HG03442 (cell line): ENCODE data around the gene MAP1B.

Experiments used
- ATAC-seq: cut with Tn5 transposase; IDR thresholded peaks from one replicate; pipeline ENCODE4 v1.9.1; 2021; ENCODE audit warnings: mild to moderate bottlenecking, moderate library complexity; ENCODE audit not compliant: unreplicated experiment

The MAP1B gene

DNA sequence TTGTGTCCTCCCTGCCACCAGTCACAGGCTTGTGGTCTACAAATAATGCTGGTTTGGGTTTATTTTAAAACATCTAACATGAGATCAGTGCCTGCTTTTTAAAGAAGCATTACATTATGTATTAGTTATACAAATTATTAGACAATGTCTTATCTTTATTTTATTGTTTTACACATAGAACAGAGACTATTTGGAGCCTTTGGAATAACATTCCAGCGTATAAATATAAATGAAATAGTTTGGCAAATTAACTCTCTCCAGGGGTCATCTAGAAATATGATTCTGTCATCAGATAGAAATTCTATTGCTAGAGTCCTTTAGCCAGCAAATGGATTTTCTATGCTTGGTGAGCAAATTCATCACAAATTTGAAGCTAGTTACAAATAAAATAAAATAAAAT, 22.4 kb downstream of the MAP1B start:
- ATAC-seq: no peak

- ATAC-seq: no peak
These were observed 23.1 kb downstream of the MAP1B start for GRCh38 chr5:72130351-72130761.

DNA sequence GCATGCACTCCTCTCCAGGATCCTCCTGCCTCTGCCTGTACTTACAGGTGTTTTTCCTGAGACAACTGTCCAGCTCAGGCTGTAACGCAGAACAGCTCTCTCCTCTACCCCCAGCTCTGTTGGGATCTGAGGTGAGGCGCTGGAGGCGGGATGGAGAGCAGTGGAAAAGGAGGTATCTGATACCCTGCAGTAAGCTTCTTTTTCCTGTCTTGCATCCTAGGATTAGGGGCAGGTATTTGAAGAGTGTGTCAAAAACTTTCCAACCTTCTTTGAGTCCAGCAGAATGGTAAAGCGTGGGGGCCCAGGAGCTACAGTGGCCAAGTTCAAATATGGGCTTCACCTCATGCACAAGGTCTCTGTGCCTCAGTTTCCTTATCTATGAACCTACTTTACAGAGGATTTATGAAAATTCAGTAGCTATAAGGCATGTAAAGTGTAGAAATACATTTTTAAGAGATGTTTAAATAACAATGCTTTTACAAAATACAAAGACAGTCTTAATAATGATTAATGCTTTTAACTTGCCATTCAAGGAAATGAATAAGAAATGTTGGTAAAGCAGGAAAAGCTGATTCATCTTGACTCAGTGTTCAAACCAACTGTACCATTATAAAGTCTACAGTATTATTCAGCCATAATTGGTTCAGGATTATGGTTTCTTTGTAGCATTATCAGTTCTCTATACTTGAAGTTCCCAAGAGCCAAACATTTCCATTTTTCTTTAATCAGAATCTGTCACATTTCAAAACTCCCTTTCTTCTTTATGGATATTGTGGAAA, 26.1 kb downstream of the MAP1B start:
- ATAC-seq: no peak

DNA sequence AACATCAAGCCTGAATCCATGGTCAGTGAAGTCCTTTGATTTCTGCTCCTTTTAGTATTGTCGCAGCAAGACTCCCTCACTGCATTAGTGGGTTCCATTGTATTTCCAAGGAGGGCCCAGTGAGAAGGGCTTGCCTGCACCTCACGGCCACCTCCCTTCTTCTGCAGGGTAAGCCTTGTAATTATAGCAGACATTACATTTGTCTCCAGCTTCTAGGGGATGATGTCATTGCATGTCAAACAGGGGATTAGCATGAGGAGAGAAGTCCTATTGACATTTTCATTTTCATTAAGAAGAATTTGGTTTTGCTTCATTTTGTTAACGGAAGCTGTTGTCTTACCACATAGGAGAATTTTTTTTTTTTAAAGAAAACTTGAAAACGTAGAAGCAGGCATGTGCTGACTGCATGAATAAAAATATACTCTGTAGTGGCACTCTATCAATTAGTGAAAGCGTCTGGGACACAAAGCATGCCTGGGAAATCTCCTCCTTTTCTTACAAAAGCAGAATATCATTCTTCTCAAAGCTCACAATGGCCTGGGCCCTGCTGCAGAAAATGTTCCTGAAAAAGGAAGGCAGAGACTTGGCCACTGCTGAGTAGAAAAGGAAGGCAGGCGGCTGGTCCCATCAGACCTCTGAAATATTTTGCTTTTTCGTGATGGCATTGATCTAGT, 27.1 kb downstream of the MAP1B start:
- ATAC-seq: no peak

DNA sequence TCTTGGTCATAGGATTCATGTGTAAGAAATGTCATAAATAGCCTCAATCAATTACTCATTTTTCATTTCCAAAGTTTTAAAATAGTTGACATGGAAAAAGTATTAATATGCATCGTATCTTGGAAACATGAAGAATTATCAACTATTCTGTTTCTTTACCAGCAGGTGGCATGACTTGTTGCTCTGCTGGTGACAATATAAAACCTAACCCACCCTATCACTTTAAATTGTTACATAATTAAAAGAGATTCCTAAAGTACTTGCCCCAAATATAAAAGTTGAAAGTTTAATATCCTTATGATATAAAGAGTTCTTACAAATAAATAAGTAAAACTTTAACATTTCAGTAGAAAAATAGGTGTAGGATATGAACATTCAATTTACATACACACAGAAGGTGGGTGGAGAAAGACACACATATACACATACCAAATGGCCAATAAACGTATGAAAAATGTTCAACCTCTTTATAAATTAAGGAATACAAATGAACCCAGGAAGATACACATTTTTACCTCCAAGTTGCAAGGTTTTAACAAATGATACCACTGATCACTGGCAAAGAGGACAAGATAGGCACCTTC, 30.6 kb downstream of the MAP1B start:
- no peak for ATAC-seq

GRCh38 chr5:72138943-72139521, 31.8 kb downstream of the MAP1B start:
- ATAC-seq: peak; percentile 70

DNA sequence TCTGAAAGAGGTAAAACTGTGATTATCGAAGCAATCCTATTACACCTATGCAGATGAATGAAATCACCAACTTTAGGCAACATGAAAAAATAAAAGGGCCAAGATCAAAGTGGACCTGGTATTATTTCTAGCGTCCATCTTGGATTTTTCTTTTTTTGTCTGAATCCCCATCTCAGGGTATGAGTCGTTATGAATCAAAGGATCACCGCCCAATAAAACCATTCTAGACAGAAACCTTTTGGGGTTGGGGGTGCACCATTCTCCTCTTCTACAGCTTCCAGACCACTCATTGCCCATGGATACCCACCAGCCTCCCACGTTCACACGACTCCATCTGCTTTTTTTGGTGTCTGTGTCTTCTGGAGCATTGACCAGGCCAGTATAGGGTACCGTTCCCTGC, 33.4 kb downstream of the MAP1B start:
- no peak for ATAC-seq

GRCh38 chr5:72141440-72142355, 34.4 kb downstream of the MAP1B start:
- ATAC-seq: no peak

GRCh38 chr5:72144762-72145161, 37.5 kb downstream of the MAP1B start:
- ATAC-seq: no peak

GRCh38 chr5:72145348-72145747, 38.1 kb downstream of the MAP1B start:
- ATAC-seq: no peak

GRCh38 chr5:72146056-72146455, 38.8 kb downstream of the MAP1B start:
- no peak for ATAC-seq

DNA sequence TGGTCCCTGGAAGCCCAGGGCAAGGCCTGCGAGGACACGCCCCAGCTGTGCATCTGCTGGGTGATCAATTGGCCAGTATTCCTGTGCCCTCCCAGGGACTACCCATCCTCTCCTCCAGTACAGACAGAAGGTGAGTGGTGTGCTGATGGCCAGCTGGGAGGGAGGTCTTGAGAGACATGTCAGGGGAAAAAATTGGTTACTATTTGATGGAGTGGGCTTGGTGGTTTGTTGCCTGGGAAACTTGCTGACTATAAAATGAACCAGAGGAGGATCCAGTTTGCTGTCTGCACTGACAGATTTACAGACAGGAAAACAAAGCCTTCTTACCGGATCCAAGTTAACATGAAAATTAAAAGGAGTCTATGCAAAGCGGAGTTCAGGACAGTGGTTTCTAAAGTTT, 40.3 kb downstream of the MAP1B start:
- ATAC-seq: no peak

- ATAC-seq: no peak
These were observed 42.5 kb downstream of the MAP1B start for GRCh38 chr5:72149742-72150141.

- no peak for ATAC-seq
These were observed 43.9 kb downstream of the MAP1B start for GRCh38 chr5:72151169-72151568.

DNA sequence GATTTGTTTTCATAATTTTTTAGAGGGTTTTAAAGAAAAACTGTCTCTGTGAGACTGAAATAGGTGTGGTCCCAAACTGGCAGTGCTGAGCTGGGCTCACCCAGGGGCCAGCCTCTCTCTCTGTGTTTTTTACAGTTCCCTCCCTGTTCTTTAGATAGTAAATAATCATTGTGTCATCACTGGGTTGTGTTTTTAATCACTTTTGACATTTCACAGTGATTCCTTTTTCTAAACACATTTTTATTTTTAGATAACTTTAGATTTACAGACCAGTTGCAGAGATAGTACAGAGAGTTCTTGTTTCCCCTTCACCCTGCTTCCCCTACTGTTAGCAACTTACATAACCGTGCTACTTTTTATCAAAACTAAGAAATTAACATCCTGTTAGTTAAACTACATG, 44.4 kb downstream of the MAP1B start:
- ATAC-seq: no peak

DNA sequence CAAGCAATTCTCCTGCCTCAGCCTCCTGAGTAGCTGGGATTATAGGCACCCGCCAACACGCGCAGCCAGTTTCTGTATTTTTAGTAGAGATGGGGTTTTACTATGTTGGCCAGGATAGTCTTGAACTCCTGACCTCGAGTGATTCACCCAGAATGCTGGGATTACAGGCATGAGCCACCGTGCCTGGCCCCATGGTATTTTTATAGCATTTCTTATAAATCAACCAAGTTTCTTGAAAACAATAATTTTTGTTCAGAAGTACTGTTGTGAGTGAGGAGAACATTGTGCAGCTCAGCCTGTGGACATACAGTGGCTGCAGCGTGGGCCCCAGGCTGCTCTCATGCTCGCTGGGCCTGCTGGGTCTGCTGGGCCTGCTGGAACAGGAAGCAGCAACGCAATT, 45.3 kb downstream of the MAP1B start:
- ATAC-seq: no peak

DNA sequence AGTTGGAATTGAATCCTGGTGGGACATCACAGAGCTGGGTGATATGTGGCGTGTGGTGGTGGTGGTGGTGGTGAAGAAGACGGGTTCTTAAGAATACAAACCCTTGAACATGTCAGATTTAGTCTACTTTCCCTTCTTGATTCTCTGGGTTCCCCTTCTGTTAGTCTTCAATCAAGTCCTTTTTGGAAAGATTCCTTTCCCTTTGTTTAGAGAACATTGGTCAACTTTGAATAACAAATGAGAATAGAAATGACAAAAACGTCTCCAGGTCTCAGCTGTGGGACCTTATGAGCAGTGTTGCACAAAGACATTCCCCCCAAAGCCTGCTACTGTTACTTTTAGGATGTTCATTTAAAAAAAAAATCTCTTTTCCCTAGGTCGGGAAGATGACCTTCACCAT, 46.3 kb downstream of the MAP1B start:
- no peak for ATAC-seq

GRCh38 chr5:72154076-72154756, 46.9 kb downstream of the MAP1B start:
- ATAC-seq: no peak

DNA sequence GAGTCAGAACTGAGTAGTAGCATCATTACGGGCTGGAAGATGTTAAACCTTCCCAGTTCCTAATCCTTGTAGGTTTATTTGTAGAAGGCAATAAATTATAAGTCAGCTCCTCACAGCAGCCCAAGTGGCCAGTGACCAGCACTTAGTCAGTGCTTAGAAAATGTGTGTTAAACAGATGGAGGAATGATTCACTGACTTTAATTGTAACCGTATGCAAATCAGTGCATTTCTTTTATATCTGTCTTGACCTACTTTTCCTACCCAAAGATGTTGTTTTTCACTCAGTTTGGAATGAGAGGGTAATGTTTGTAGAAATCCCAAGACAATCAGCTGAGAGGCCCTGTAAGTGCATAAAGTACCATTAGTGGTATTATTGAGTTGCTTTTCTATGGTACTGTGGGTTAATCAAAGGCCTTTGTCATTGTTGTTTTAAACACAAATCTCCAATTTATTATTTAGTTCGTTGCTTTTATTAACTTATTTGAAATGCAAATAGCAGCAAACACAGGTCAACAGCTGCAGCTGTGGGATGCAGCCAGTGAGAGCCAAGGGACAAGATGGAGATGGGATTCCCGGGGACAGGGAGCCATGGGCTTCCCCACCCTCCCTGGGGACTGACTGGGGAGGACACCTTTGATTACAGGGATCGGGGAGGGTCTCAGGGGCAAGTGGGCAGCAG, 49.8 kb downstream of the MAP1B start:
- ATAC-seq: no peak

DNA sequence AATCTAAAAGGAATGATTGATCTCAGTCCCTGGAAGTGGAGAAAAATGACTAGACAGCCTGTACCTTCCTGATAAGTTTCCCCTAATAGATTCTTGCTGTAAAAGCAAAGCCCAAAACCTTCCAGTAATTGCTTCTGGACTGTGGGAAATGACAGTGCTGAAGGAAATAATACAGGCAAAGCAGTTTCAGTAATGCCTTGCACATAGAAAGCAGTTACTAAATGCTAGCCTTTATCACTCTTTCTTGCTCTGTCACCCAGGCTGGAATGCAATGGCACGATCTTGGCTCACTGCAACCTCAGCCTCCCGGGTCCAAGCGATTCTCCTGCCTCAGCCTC, 50.3 kb downstream of the MAP1B start:
- no peak for ATAC-seq
